ENCODE measurements around the gene ZNF302. TPM values are rescaled to one million over a fixed set of nuclear protein-coding genes. Genes with fewer than 3 reads are reported as not detected.

ZNF302 gene
- total RNA-seq = 10 to 100 TPM; 14.4 to 17.6 TPM

DNA sequence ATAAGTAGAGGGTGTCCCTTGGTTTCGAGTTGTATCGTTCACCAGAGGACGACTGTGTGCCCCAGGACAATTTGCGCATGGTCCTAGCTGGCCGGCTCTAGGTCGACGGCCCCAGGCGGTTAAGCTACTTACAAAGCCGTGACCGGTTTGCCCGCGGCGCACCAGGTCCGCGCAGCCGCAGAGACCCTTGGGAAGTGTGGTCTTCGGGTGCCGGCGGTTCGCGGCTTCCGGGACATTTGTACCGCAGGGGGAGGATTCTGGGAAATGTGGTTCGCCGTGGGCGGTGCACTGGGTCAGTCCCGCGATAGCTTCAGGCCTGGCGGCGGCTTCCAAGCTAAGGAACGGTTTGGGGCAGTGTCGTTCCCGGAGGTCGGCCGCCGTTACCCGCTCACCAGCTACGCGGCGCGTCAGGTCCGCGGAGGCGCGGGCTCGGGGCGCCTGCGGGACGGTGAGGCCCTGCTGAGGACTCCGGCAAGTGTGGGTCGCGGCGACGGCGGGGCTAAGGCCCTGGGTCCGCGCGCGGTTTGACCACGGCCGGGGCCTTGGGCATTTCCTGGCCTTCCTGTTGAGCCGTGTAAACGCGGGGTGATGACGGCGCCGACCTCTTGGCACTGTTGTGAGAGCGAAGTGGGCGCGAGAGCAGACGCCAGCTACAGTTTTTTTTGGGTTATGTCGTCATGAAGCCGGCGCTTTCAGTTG is at the start of gene ZNF302:
Gene ZNF302 (plus strand): TSS at position 293 of the 699 bp plus-strand sequence. CDS start 1,127 bp downstream, outside the sequence.
- DNase-seq (ENCODE audit: low spot score) (peak; percentile 99), ATAC-seq (peak; percentile 94 to 95)
- peak within 1 kb of the TSS; percentile 99 to 100 for H3K27ac Mint-ChIP-seq
- H3K27me3 Mint-ChIP-seq = peaks cover 7 to 21% of the 10 kb centered on the region in 2 donors
- peaks cover 31 to 32% of the 10 kb centered on the region in 2 donors for H3K4me1 Mint-ChIP-seq (ENCODE audit: low read depth in 2 of 2)
- peaks cover 5% of the 10 kb centered on the region for H3K9me3 Mint-ChIP-seq
- H3K36me3 Mint-ChIP-seq = peaks cover 32% of the 10 kb centered on the region
- peak within 1 kb of the TSS; percentile 94 for H3K4me3 Mint-ChIP-seq

DNA sequence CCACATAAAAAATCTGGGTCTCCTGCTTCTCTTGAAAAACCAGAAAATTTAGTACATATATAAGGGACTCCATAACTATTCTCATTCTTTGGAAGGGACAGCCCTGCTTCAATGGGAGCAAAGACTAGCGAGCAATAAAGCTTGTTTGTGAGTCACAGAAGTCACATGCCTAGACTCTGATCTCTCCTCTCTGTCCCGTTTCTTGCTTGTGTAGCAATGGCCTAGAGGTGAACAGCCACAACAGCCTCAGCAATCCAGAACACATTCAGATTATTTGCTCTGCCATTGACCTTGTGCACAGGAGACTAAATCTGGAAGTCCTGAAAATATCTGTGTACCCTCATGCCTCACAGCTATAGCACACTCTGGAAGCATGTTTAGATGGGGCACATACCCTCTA is 43.7 kb upstream of the ZNF302 start:
- Mint-ChIP-seq H3K4me1 (ENCODE audit: low read depth in 2 of 2) (no peaks in the 10 kb centered on the region), H3K36me3 (no peaks in the 10 kb centered on the region), H3K9me3 (peaks cover 8% of the 10 kb centered on the region), H3K27ac (no peak overlapping the region), H3K4me3 (no peak overlapping the region), H3K27me3 (no peaks in the 10 kb centered on the region)
- DNase-seq (ENCODE audit: low spot score) (no peak), ATAC-seq (no peak)

DNA sequence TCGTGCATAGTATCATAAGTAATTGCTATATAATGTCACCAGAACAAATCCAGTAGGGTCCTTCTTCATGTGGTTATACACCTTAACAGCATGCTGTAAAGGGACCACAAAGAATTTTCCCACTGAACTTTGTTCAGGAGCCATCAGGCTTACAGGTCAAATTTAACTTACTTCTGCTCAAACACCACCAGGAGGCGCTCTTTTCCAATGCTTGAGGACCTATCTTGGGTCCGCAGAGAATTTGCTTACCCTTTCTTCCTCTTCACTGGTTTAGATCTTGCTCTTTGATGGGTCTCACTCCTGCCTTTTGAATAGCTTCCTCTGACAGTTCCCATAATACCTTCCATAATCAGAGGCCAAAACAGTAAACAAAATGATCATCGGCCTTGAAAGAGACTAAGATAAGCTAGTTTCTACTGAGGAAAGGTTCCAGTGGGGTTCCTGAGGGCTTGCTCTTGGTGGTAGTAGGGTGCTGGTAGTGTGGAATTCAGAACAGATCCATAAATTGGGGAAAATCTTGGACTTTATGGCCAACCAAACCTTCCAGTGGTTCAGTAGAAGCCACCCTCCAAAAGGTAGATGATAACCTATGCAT is 37.9 kb upstream of the ZNF302 start:
- Mint-ChIP-seq H3K27me3 (peaks cover 0 to 6% of the 10 kb centered on the region in 2 donors), H3K4me1 (ENCODE audit: low read depth in 2 of 2) (peaks cover 0 to 2% of the 10 kb centered on the region in 2 donors), H3K4me3 (no peak overlapping the region), H3K9me3 (peaks cover 8% of the 10 kb centered on the region), H3K36me3 (no peaks in the 10 kb centered on the region), H3K27ac (no peak overlapping the region)
- DNase-seq (ENCODE audit: low spot score) (no peak), ATAC-seq (peak in 1 of 2 donors; percentile 57)

DNA sequence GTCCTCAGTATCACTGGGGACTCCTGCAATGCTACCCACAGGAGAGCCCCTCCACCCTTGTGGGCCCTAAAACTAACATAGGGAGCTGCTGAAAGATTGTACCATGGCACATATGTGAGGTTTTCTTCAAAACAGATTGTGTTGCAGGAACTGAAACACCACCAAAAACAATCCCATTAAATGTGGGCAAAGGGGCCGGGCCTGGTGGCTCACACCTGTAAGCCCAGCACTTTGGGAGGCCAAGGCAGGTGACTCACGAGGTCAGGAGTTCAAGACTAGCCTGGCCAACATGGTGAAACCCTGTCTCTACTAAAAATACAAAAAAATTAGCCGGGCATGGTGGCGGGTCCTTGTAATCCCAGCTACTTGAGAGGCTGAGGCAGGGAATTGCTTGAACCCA is 35.2 kb upstream of the ZNF302 start:
- no peaks in the 10 kb centered on the region for H3K9me3 Mint-ChIP-seq
- no peaks in the 10 kb centered on the region for H3K36me3 Mint-ChIP-seq
- peaks cover 0 to 2% of the 10 kb centered on the region in 2 donors for H3K4me1 Mint-ChIP-seq (ENCODE audit: low read depth in 2 of 2)
- H3K4me3 Mint-ChIP-seq = no peak overlapping the region
- no peak for DNase-seq (ENCODE audit: low spot score)
- H3K27me3 Mint-ChIP-seq = peaks cover 0 to 6% of the 10 kb centered on the region in 2 donors
- H3K27ac Mint-ChIP-seq = no peak overlapping the region
- ATAC-seq = no peak

DNA sequence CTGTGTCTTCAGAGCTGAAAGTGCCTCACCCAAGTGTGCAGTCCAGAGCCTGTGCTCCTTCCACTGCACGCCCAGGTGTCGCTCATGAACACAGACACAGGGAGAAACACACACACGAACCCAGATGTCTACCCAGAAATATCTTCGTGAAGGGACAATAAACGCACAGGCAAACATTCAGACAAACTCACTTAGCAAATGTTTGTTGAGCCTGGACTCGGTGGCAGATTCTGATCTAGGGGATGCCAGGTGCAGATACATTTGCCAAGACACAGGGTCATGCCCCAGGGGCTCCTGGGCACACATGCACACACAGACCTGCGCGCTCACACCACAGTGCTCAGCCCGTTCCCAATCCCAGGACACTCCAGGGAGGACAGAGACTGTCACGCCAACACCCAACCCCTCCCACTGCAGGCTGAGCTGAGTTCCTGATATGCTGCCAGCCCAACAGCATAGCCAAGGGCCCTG is 32.5 kb upstream of the ZNF302 start:
- Mint-ChIP-seq H3K27me3 (peaks cover 0 to 6% of the 10 kb centered on the region in 2 donors), H3K4me3 (no peak overlapping the region), H3K27ac (no peak overlapping the region), H3K9me3 (no peaks in the 10 kb centered on the region), H3K36me3 (no peaks in the 10 kb centered on the region), H3K4me1 (ENCODE audit: low read depth in 2 of 2) (no peaks in the 10 kb centered on the region)
- DNase-seq (ENCODE audit: low spot score) (no peak), ATAC-seq (no peak)

DNA sequence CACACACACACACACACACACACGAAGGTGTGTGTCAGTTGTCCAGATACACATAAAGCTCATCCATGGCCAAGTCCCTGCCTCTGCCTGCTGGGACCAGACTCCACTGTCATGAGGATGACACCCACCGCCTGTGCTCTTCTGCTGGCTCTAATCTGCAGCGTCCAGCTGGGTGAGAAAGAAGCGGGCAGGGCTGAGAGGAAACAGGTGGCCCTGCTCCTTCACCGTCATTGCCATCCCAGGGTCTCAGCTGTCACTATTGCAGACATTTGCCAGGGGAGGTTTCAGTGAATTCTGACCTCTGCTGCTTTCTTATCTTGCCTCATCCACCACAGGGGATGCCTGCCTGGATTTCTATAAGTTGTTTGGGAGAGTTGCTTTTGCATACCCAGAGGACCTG is 31.9 kb upstream of the ZNF302 start:
- no peaks in the 10 kb centered on the region for H3K36me3 Mint-ChIP-seq
- DNase-seq (ENCODE audit: low spot score) (no peak), ATAC-seq (no peak)
- peaks cover under 1 to 7% of the 10 kb centered on the region in 2 donors for H3K27me3 Mint-ChIP-seq
- no peak overlapping the region for H3K4me3 Mint-ChIP-seq
- H3K4me1 Mint-ChIP-seq (ENCODE audit: low read depth in 2 of 2) = no peaks in the 10 kb centered on the region
- no peaks in the 10 kb centered on the region for H3K9me3 Mint-ChIP-seq
- no peak overlapping the region for H3K27ac Mint-ChIP-seq

DNA sequence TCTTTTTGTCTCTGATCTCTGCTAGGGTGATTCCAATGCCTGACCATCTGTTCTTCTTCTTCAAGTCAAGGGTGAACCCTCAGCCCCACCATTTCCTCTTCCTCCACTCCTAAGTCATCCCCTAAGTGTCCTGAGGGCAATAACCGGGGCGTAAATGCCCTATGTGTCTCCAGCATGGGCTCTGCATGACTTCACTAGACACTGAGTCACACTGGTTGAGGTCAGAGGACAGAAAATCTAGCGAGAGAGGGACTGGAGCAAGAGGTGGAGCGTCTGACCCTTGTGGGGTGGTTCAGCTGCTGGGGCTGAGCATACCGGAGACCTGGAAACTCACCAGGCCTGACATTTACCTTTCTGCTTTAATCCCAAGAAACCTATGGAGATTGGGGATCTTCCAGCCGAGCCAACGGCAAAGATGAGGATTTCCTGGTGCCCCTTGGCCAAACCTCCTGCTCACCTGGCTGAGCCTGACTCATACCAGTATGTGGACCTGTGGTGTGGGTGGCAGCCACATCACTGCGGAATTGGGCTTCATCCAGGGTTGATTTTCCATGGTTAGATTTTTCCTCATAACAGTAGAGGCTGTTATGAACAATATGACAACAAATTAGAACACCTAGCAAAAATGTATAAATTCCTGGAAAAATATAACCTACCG is 27.5 kb upstream of the ZNF302 start:
- Mint-ChIP-seq H3K9me3 (peaks cover 5% of the 10 kb centered on the region), H3K4me1 (ENCODE audit: low read depth in 2 of 2) (no peaks in the 10 kb centered on the region), H3K27ac (no peak overlapping the region), H3K36me3 (peaks cover 9% of the 10 kb centered on the region), H3K4me3 (no peak overlapping the region), H3K27me3 (peaks cover 29 to 31% of the 10 kb centered on the region in 2 donors)
- DNase-seq (ENCODE audit: low spot score) (no peak), ATAC-seq (no peak)

DNA sequence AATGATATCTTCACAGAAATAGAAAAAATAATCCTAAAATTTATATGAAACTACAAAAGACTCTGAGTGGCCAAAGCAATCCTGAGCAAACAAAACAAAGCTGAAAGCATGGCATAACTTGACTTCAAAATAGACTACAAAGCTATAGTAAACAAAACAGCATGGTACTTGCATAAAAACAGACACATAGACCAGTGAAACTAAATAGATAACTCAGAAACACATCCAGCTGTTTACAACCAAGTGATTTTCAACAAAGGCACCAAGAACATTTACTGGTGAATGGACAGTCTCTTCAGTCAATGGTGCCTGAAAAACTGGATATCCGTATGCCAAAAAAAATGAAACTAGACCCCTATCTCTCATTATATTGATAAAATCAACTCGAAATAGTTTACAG is 25.7 kb upstream of the ZNF302 start:
- no peak for DNase-seq (ENCODE audit: low spot score)
- H3K27me3 Mint-ChIP-seq = peaks cover 33 to 39% of the 10 kb centered on the region in 2 donors

DNA sequence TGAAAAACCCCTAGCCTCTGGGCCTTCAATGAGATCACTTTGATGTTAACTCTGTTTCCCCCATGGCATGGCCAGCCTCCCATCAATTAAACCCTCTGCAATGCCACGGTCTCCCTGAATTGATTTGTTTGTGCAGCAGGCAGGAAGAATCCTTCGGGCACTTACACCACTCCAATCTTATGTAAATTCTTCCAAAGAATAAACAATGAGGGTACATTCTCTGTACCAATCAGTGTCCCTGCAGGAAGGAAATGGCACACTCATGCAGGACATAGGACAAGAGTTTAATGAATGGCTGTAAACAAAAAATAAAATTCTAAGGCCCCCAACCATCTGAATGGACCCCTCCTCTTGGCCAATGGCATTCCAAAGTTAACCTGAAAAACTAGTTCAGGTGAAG is 22.7 kb upstream of the ZNF302 start:
- H3K27ac Mint-ChIP-seq = no peak overlapping the region
- no peak overlapping the region for H3K4me3 Mint-ChIP-seq
- peaks cover 9% of the 10 kb centered on the region for H3K36me3 Mint-ChIP-seq
- H3K27me3 Mint-ChIP-seq = peaks cover 48 to 64% of the 10 kb centered on the region in 2 donors
- no peak for ATAC-seq
- no peak for DNase-seq (ENCODE audit: low spot score)
- peaks cover 5% of the 10 kb centered on the region for H3K9me3 Mint-ChIP-seq
- H3K4me1 Mint-ChIP-seq (ENCODE audit: low read depth in 2 of 2) = no peaks in the 10 kb centered on the region

More for the DNA sequence above, 25.7 kb upstream of the ZNF302 start:
- Mint-ChIP-seq H3K36me3 (peaks cover 9% of the 10 kb centered on the region), H3K9me3 (peaks cover 5% of the 10 kb centered on the region), H3K27ac (no peak overlapping the region), H3K4me1 (ENCODE audit: low read depth in 2 of 2) (no peaks in the 10 kb centered on the region), H3K4me3 (no peak overlapping the region)
- ATAC-seq = no peak

DNA sequence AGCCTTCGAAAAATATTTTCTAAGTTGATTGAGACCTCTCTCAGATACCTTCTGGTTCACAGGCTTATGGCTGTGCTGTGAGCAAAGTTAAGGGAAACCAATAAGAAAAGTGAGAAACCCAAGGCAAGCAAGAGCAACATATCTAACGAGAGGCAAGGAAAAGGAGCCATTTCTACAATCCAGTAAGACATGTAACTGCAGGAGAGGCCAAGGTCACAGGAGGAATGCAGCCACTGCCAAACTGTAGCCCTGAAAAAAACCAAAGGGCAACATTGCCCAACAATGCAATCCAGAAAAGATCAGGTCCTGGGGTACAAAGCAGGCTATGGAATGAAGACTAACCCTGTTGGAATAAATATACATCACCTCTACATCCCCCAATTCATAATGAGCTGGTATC is 21.8 kb upstream of the ZNF302 start:
- no peak for DNase-seq (ENCODE audit: low spot score)
- Mint-ChIP-seq H3K36me3 (peaks cover 9% of the 10 kb centered on the region), H3K27ac (no peak overlapping the region), H3K9me3 (peaks cover 5% of the 10 kb centered on the region), H3K27me3 (peaks cover 45 to 63% of the 10 kb centered on the region in 2 donors), H3K4me1 (ENCODE audit: low read depth in 2 of 2) (no peaks in the 10 kb centered on the region), H3K4me3 (no peak overlapping the region)
- no peak for ATAC-seq

DNA sequence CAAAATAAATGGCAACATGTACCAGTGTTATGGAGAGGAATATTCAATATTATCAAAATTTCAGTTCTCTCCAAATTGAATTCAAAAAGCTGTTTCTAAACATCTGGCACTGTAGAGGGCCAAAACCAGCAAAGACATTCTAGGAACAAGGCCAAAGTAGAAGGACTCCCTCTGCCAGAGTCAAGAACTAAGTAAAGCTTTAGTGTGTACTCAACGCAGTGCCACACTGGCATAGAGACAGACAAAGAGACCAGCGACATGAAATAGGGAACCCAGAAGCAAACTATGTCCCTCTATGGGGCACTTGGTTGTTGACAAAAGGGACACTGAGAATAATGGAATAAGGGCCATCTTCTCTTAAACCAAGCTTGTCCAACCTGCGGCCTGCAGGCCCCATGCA is 16.1 kb upstream of the ZNF302 start:
- H3K4me3 Mint-ChIP-seq = no peak overlapping the region
- no peak for DNase-seq (ENCODE audit: low spot score)
- peaks cover 15 to 26% of the 10 kb centered on the region in 2 donors for H3K27me3 Mint-ChIP-seq
- no peak overlapping the region for H3K27ac Mint-ChIP-seq
- no peak for ATAC-seq
- peaks cover 9 to 15% of the 10 kb centered on the region in 2 donors for H3K4me1 Mint-ChIP-seq (ENCODE audit: low read depth in 2 of 2)
- no peaks in the 10 kb centered on the region for H3K36me3 Mint-ChIP-seq
- no peaks in the 10 kb centered on the region for H3K9me3 Mint-ChIP-seq

DNA sequence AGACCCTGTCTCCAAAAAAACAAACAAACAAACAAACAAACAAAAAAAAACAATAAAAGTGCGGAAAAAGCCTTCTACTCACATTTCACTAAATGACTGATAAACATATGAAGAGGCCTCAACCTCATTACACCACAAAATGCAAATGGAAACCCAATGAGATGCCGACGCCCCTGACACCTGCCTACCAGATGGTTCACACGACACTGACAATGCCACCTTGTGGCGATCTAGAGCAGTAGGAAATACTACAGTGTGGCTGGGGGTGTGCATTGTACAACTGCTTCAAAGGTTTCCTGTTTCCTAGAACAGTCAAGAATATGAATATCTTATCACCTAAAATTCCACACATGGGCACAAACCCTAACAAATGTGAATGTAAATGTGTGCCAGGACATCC is 14.6 kb upstream of the ZNF302 start:
- no peaks in the 10 kb centered on the region for H3K9me3 Mint-ChIP-seq
- peaks cover 8 to 14% of the 10 kb centered on the region in 2 donors for H3K27me3 Mint-ChIP-seq
- ATAC-seq (peak in 1 of 2 donors; percentile 67), DNase-seq (ENCODE audit: low spot score) (no peak)
- H3K4me1 Mint-ChIP-seq (ENCODE audit: low read depth in 2 of 2) = peaks cover 9 to 27% of the 10 kb centered on the region in 2 donors
- H3K4me3 Mint-ChIP-seq = no peak overlapping the region
- H3K27ac Mint-ChIP-seq = no peak overlapping the region
- no peaks in the 10 kb centered on the region for H3K36me3 Mint-ChIP-seq

DNA sequence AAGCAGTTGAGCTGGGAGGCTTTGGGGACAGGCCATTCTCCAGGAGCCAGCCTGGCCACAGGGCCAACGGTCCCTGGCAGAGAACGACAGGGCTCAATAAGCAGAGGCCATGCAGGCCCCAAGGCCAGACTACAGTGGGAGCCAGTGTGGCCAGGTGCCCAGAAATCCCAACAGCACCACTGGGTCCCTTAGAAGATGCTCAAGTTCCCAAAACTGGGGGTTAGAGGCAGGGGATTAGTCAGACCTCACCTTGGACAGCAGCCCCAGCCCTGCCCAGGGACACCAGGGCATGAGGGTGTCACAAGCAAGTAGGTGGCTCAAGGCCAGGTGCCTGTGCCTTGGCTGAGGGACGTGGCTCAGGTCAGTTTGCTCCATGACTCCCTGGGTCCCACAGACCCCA is 13.3 kb upstream of the ZNF302 start:
- Mint-ChIP-seq H3K9me3 (no peaks in the 10 kb centered on the region), H3K4me1 (ENCODE audit: low read depth in 2 of 2) (peaks cover 9 to 27% of the 10 kb centered on the region in 2 donors), H3K27ac (no peak overlapping the region), H3K4me3 (no peak overlapping the region), H3K36me3 (no peaks in the 10 kb centered on the region), H3K27me3 (peaks cover 3 to 6% of the 10 kb centered on the region in 2 donors)
- ATAC-seq = peak; percentile 14 to 33
- DNase-seq (ENCODE audit: low spot score) = no peak

DNA sequence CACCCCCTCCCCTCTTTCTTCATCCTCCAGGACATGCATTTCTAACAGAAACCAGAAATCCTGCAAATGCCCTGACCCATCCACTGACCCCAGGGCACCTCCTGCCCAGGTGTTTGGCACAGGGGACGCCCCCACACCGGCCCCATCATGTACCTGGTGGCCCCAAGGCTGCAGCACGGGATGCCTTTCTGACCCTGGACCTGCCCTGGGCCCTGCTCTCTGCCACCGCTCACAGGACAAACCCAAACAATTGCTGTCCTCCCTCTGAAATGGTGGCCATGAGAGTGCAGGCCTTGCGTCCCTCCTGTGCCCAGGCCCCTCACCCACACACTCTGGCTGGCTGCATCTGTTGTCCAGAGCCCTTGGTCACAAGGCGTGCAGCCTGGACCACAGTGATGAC is 12.6 kb upstream of the ZNF302 start:
- no peaks in the 10 kb centered on the region for H3K36me3 Mint-ChIP-seq
- H3K27ac Mint-ChIP-seq = no peak overlapping the region
- H3K27me3 Mint-ChIP-seq = no peaks in the 10 kb centered on the region
- DNase-seq (ENCODE audit: low spot score) = no peak
- no peaks in the 10 kb centered on the region for H3K9me3 Mint-ChIP-seq
- no peak overlapping the region for H3K4me3 Mint-ChIP-seq
- peaks cover 9 to 27% of the 10 kb centered on the region in 2 donors for H3K4me1 Mint-ChIP-seq (ENCODE audit: low read depth in 2 of 2)
- no peak for ATAC-seq
